Measurements from ENCODE around the gene AGPS. TPM values are rescaled to one million over a fixed set of nuclear protein-coding genes. Genes with fewer than 3 reads are reported as not detected.
"Not testable (repeated sequence)": the region's sequence is repeated elsewhere in the genome, so short reads cannot be mapped to it uniquely, and the experiment has no call there.

Gene AGPS
- total RNA-seq, 1 donor from 2014 or later = 53.9 TPM

GRCh38 chr2:177466337-177467195, 74.0 kb downstream of the AGPS start:
- no peak for DNase-seq (ENCODE audit: extremely low read depth, low read depth, low spot score)

- DNase-seq (ENCODE audit: extremely low read depth, low read depth, low spot score) = no peak
These were observed 75.1 kb downstream of the AGPS start for GRCh38 chr2:177467646-177468045.

GRCh38 chr2:177471990-177472389, 79.4 kb downstream of the AGPS start:
- no peak for DNase-seq (ENCODE audit: extremely low read depth, low read depth, low spot score)

- no peak for DNase-seq (ENCODE audit: extremely low read depth, low read depth, low spot score)
These were observed 81.7 kb downstream of the AGPS start for GRCh38 chr2:177474301-177474700.

GRCh38 chr2:177474998-177475397, 82.4 kb downstream of the AGPS start:
- DNase-seq (ENCODE audit: extremely low read depth, low read depth, low spot score) = peak; percentile 75

- no peak for DNase-seq (ENCODE audit: extremely low read depth, low read depth, low spot score)
These were observed 84.3 kb downstream of the AGPS start for GRCh38 chr2:177476897-177477296.

GRCh38 chr2:177478029-177478428, 85.5 kb downstream of the AGPS start:
- DNase-seq (ENCODE audit: extremely low read depth, low read depth, low spot score) = no peak

GRCh38 chr2:177478907-177479306, 86.3 kb downstream of the AGPS start:
- no peak for DNase-seq (ENCODE audit: extremely low read depth, low read depth, low spot score)

GRCh38 chr2:177482195-177482594, 89.6 kb downstream of the AGPS start:
- DNase-seq (ENCODE audit: extremely low read depth, low read depth, low spot score) = no peak

- no peak for DNase-seq (ENCODE audit: extremely low read depth, low read depth, low spot score)
These were observed 91.0 kb downstream of the AGPS start for GRCh38 chr2:177483531-177483930.

- DNase-seq (ENCODE audit: extremely low read depth, low read depth, low spot score) = no peak
These were observed 91.7 kb downstream of the AGPS start for GRCh38 chr2:177484180-177484795.

GRCh38 chr2:177485657-177486056, 93.1 kb downstream of the AGPS start:
- not testable (repeated sequence) for DNase-seq (ENCODE audit: extremely low read depth, low read depth, low spot score)

- DNase-seq (ENCODE audit: extremely low read depth, low read depth, low spot score) = peak; percentile 18
These were observed 97.2 kb downstream of the AGPS start for GRCh38 chr2:177489719-177490301.

GRCh38 chr2:177495945-177496344, 103.4 kb downstream of the AGPS start:
- no peak for DNase-seq (ENCODE audit: extremely low read depth, low read depth, low spot score)

GRCh38 chr2:177496921-177497320, 104.3 kb downstream of the AGPS start:
- DNase-seq (ENCODE audit: extremely low read depth, low read depth, low spot score) = no peak

GRCh38 chr2:177501186-177501585, 108.6 kb downstream of the AGPS start:
- DNase-seq (ENCODE audit: extremely low read depth, low read depth, low spot score) = no peak

GRCh38 chr2:177506505-177506904, 113.9 kb downstream of the AGPS start:
- no peak for DNase-seq (ENCODE audit: extremely low read depth, low read depth, low spot score)

GRCh38 chr2:177506998-177507397, 114.4 kb downstream of the AGPS start:
- no peak for DNase-seq (ENCODE audit: extremely low read depth, low read depth, low spot score)

- DNase-seq (ENCODE audit: extremely low read depth, low read depth, low spot score) = no peak
These were observed 124.4 kb downstream of the AGPS start for GRCh38 chr2:177516824-177517544.

- no peak for DNase-seq (ENCODE audit: extremely low read depth, low read depth, low spot score)
These were observed 126.2 kb downstream of the AGPS start for GRCh38 chr2:177518754-177519153.

GRCh38 chr2:177519534-177520115, 127.1 kb downstream of the AGPS start:
- DNase-seq (ENCODE audit: extremely low read depth, low read depth, low spot score) = no peak
